H7 (cell line): ENCODE measurements around the gene RUFY1. TPM values are rescaled to one million over a fixed set of nuclear protein-coding genes. Genes with fewer than 3 reads are reported as not detected.
A peak's percentile ranks its signal among the peaks of the same experiment; 100 is the strongest.
"Not testable (repeated sequence)": the region's sequence is repeated elsewhere in the genome, so short reads cannot be mapped to it uniquely, and the experiment has no call there.

Experiments
- DNase-seq: peaks from one replicate; pipeline ENCODE4 v3.0.0; 2012
- H3K27me3 ChIP-seq: 2 replicates; pipeline ENCODE4 v1.6.0; 2011; ENCODE audit warnings: mild to moderate bottlenecking, low read length; ENCODE audit not compliant: control insufficient read depth, insufficient read depth
- H3K36me3 ChIP-seq: replicated peaks from 2 replicates; pipeline ENCODE4 v1.5.1; 2011; ENCODE audit warnings: low read length; ENCODE audit not compliant: control insufficient read depth, insufficient read depth
- H3K4me3 ChIP-seq: 2 replicates; pipeline ENCODE4 v1.5.1; 2011; ENCODE audit warnings: low read depth, mild to moderate bottlenecking, control low read depth, low read length, moderate library complexity; ENCODE audit not compliant: insufficient read depth
- total RNA-seq: library from RNA; depleted of rRNA; stranded (reverse); fragments of >200 nt; shearing (Covaris generic); gene quantifications from 2 replicates; pipeline ENCODE4 v1.2.3, GENCODE V29; 2014; rRNA removed

RUFY1 gene
- total RNA-seq, 1 experiment from 2014 or later: 25.5 TPM

DNA sequence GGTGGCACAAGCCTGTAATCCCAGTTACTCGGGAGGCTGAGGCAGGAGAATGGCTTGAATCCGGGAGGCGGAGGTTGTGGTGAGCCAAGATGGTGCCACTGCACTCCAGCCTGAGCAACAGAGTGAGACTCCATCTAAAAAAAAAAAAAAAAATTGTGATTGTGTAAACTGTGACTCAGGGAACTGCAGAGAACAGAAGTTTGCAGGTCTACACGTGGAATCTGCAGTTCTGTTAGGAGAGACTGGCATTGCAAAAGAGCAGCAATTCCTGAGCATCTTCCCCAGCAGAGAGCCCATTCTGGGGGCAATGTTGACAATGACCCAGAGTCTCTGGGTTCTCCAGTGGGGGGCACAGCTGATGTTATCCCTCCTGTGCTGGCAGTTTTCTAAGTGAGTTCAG is 91.4 kb downstream of the RUFY1 start:
- not testable (repeated sequence) for H3K27me3 ChIP-seq, DNase-seq, H3K4me3 ChIP-seq, H3K36me3 ChIP-seq

DNA sequence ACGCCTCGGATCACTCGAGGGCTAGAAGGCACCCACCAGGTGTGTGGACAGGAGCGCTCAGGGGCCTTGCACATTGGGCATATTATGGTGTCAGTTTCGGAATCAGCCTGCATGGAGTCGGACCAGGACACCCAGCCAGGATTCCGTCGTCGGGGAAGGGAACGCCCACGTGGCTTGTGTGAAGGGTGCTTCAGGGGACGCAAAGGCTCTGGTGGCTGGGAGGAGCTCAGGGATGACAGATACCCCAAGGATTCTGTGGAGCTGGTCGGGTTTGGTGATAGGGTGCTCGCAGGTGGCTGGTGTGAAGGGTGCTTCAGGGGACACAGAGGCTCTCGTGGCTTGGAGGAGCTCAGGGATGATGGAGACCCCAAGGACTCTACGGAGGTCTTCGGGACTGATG is 92.3 kb downstream of the RUFY1 start:
- H3K36me3 ChIP-seq, H3K27me3 ChIP-seq, H3K4me3 ChIP-seq, DNase-seq: not testable (repeated sequence)

DNA sequence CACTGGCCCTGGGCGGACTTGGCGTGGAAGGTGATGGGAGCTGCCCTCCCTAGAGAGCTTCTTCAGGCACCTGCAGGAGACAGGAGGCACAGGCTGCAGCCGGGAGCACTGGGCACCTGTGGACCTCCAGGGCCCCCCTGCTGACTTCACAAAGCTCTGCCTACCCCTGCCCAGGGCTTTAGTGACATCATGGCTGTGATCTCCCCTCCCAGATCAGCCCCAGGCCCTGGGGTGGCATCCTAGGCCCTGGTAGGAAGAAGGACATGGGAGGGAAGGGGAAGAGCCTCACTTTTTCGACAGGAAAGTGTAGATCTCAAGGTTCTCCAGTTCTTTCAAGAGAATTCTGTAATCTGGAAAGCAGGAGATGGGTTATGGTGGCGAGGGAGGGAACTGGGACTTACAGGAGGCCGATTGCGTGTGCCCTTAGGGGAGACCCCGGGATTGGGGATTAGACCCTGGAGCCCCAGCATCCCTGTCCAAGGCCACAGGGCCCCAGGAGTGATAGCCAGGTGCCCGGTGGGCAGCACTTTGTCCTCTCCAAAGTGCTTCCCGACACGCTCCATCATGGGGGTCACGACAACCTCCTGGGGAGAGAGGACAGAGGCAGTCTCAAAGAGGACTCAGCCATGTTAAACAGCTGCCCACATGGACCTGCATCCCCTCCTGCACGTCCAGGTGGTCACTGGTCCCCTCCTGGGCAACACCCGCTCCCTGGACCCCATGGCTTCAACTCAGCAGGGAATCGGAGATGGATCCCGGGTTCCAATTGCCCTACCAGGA is 93.0 kb downstream of the RUFY1 start:
- not testable (repeated sequence) for H3K4me3 ChIP-seq, H3K36me3 ChIP-seq, H3K27me3 ChIP-seq
- DNase-seq: peak; percentile 31

DNA sequence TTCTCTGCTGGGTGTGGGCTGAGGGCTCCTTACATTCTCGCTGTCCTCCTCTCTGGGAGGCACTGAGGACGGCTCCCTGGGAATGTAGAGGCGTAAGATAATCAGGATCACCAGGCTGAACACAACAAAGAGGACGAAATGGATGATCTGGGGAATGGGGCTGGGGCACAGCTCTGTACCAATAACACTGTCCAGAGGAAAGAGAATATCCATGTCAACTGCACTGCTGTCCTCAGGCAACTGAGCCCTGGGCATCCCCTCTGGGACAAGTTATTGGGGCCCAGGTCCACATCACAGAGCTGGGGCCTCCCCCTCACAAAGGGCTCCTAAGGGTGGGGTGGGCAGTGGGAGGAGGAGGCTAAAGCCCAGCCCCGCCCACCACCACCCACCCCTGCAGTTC is 94.4 kb downstream of the RUFY1 start:
- H3K4me3 ChIP-seq, H3K27me3 ChIP-seq, DNase-seq, H3K36me3 ChIP-seq: not testable (repeated sequence)

DNA sequence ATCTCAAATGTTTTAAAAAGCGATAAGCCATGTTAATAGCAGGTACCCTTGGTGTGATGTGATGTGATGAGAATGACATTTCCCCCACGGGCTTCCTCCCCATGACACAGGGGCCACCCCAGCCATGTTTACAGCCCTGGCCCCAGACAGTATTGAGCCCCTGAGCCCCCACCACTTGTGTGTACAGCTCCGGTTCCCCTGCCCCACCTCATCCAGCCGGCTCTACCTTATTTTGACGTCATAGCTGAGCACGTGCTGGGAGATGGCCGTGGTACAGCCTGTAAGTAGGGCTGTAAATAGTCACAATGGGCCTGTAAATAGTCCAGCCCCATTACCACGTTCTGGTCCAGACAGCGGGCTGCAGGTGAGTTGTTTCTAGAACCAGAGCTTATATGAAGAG is 98.1 kb downstream of the RUFY1 start:
- Histone ChIP-seq H3K36me3 (no peaks in the 10 kb centered on the region), H3K4me3 (no peak overlapping the region), H3K27me3 (no peaks in the 10 kb centered on the region)
- no peak for DNase-seq

DNA sequence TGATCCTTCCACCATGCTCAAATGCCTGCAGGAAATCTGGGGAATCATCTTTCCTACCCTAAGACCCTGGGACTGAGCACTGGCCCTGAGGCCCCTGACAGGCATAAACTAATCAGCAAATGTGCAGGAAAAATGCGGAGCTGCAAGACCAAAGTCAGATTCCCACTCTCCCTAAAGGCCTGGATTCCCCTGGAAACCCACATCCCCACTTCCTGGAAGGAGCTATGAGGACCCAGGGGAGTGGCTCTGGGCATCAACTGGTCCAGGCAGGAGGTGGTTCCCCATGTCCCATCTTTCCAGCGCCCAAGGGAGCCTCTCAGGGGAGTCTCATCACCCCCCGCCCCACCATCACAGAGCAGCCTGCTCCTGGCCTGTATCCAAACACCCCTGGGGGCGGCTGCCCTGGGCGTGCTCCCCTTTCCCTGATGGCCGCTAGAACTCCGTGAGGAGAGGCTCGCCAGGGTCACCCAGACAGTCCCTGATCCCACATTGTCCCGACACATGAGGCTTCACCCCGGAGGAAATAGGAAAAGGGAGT is 98.9 kb downstream of the RUFY1 start:
- not testable (repeated sequence) for H3K27me3 ChIP-seq, H3K4me3 ChIP-seq, H3K36me3 ChIP-seq
- DNase-seq: peak; percentile 23

DNA sequence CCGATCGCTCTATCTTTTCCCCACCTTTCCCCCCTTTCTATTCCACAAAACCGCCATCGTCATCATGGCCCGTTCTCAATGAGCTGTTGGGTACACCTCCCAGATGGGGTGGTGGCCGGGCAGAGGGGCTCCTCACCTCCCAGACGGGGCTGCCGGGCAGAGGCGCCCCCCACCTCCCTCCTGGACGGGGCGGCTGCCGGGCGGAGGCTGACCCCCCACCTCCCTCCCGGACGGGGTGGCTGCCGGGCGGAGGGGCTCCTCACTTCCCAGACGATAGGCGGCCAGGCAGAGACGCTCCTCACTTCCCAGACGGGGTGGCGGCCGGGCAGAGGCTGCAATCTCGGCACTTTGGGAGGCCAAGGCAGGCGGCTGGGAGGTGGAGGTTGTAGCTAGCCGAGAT is 99.9 kb downstream of the RUFY1 start:
- not testable (repeated sequence) for H3K27me3 ChIP-seq, H3K4me3 ChIP-seq, H3K36me3 ChIP-seq, DNase-seq

DNA sequence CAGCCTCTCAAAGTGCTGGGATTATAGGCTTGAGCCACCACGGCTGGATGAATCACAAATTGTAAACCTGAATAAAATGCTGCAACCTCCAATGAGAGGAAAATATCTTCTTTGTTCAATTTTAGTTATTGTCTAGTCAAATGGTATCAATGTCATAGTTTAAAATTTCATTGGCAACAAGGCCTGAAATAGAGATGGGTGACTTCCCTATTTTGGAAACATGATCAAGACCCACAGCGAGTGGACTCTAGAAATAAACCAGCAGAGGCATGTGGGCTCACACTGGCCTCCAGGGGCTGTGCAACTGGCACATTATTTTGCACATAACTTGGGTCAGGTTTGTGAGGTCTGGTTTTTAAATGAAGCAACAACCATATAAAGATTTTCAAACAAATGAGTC is 102.8 kb downstream of the RUFY1 start:
- H3K4me3 ChIP-seq, H3K27me3 ChIP-seq, H3K36me3 ChIP-seq, DNase-seq: not testable (repeated sequence)

DNA sequence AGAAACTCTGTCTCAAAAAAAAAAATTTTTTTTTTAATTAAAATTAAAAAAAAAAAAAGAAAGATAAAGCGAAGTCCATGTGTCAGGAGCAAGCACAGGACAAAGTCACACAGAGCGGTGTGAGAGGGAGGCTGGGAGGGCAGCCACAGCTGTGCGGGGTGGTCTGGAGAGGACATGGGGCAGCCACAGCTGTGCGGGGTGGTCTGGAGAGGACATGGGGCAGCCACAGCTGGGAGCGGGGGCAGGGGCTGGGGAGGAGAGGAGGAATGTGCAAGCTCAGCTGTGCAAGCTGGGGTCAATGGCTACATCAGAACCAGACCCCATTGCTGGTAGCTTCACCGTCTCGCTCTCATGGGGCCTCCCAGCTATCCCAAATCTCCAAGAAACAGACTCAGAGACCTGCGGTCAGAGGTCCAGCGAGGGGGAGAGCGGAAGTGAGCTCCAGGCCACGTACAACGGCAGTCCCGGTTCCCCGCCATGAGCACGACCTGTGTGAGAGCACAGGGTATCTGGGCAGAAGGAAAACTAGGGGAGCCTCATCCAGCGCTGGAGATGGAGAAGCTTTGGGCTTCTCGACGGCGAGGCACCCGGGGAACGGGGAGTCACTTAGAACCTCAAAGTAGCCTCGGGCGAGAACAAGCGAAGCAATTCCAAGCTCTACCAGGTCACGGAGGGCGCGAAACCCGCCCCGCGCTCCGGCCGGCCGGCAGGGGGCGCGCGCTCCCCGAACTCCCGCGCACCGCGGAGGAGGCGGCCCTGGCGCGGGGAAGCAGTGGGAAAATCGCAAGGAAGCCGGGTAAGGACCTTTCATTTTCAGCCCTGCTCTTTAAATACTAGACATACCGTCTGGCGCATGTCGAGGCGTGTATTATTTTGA is 107.2 kb downstream of the RUFY1 start:
- DNase-seq, H3K27me3 ChIP-seq, H3K36me3 ChIP-seq: not testable (repeated sequence)
- peak overlapping the region; percentile 19; the same call in 1 of the 2 replicates for H3K4me3 ChIP-seq

DNA sequence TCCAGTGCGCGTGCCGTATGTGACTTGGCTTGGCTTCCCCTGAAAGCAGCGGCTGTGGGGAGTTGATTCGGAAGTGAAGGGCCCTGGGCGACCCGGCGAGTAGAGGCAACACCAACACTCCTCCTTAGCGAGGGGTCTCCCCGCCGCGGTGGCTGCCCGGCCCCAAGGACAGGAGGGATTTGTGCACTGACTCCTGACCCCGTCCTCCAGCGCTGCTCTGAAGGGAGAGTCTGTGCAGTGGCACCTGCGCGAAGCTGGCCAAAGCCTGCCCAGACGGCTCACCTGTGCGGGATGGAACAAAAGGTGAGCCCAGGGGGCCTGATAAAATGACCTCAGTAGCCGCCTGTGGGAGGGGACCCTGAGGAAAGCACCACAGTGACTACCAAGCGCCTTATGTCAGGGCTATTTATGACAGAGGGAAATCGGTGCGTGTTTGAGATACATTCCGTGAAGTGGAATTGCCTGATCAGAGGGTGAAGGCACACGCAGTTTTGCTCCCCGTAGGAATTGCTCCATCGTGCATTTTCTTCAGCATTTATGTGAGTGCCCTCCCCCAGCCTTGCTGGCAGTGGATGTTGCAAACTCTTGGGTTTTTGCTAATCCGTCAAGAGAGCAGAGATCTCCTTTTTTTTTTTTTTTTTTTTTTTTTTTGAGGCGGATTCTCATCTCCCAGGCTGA is 108.0 kb downstream of the RUFY1 start:
- not testable (repeated sequence) for H3K27me3 ChIP-seq, H3K36me3 ChIP-seq
- DNase-seq: peak; percentile 51
- peak overlapping the region; percentile 33 for H3K4me3 ChIP-seq

Other genes with a start within 250 kb of the RUFY1 start
- gene ADAMTS2, start 205.1 kb upstream of the RUFY1 start, total RNA-seq: 1.7 and 2.2 TPM in 2 replicates
- 423 and 527 TPM in 2 replicates for gene HNRNPH1, start 73.1 kb downstream of the RUFY1 start, total RNA-seq
- 0.44 TPM in 1 of 2 replicates, not detected in the other for gene CBY3, start 130.5 kb downstream of the RUFY1 start, total RNA-seq
- gene CANX, start 148.4 kb downstream of the RUFY1 start, total RNA-seq: 263 and 304 TPM in 2 replicates
- gene MAML1, start 182.3 kb downstream of the RUFY1 start, total RNA-seq: 21.5 and 22.3 TPM in 2 replicates
- gene LTC4S, start 243.4 kb downstream of the RUFY1 start, total RNA-seq: 0.67 and 5.1 TPM in 2 replicates